Parathyroid adenoma (tissue), 2 donors: ENCODE data around the gene AGBL1.

Experiments used
- H2AFZ ChIP-seq: fragments of 300-600 bp; sonication (generic); one replicate; pipeline ENCODE4 v1.7.0; 2017; ENCODE audit warnings: antibody characterized with exemption, mild to moderate bottlenecking
- H3K27ac ChIP-seq: fragments of 300-600 bp; sonication (generic); one replicate; pipeline ENCODE4 v1.7.0; 2017
- H3K27me3 ChIP-seq: fragments of 300-600 bp; sonication (generic); one replicate; pipeline ENCODE4 v1.7.0; 2017; ENCODE audit warnings: low read length; ENCODE audit not compliant: control insufficient read depth, insufficient read depth
- H3K36me3 ChIP-seq: fragments of 300-600 bp; sonication (generic); one replicate; pipeline ENCODE4 v1.7.0; 2017; ENCODE audit warnings: low read length; ENCODE audit not compliant: control insufficient read depth, insufficient read depth
- H3K4me1 ChIP-seq: fragments of 300-600 bp; sonication (generic); one replicate; pipeline ENCODE4 v1.7.0; 2017; ENCODE audit warnings: control low read depth
- H3K4me2 ChIP-seq: fragments of 300-600 bp; sonication (generic); one replicate; pipeline ENCODE4 v1.7.0; 2017; ENCODE audit warnings: low read length
- H3K4me3 ChIP-seq: fragments of 300-600 bp; sonication (generic); one replicate; pipeline ENCODE4 v1.7.0; 2017; ENCODE audit warnings: low read depth, low read length
- H3K79me2 ChIP-seq: fragments of 300-600 bp; sonication (generic); one replicate; pipeline ENCODE4 v1.7.0; 2017; ENCODE audit warnings: control low read depth
- H3K9ac ChIP-seq: fragments of 300-600 bp; sonication (generic); one replicate; pipeline ENCODE4 v1.7.0; 2017; ENCODE audit warnings: mild to moderate bottlenecking
- H3K9me3 ChIP-seq: fragments of 300-600 bp; sonication (generic); one replicate; pipeline ENCODE4 v1.7.0; 2017; ENCODE audit warnings: low read length; ENCODE audit not compliant: control insufficient read depth
- CTCF ChIP-seq: fragments of 300-600 bp; sonication (generic); IDR thresholded peaks from one replicate; pipeline ENCODE4 v1.7.0; 2017; ENCODE audit warnings: antibody characterized with exemption, mild to moderate bottlenecking
- donor health status: primary hyperparathyroidism.

AGBL1 gene

GRCh38 chr15:86311568-86312280 lies 232.1 kb downstream of the AGBL1 start:
- Histone ChIP-seq H3K4me2 (no peak overlapping the region), H3K27ac (no peak overlapping the region), H3K4me1 (no peaks in the 10 kb centered on the region), H3K36me3 (no peaks in the 10 kb centered on the region), H3K4me3 (no peak overlapping the region), H3K27me3 (no peaks in the 10 kb centered on the region), H3K79me2 (no peaks in the 10 kb centered on the region), H3K9ac (no peak overlapping the region), H3K9me3 (no peaks in the 10 kb centered on the region), H2AFZ (no peak overlapping the region)
- TF ChIP-seq CTCF: no peak

- H3K79me2 ChIP-seq: no peaks in the 10 kb centered on the region
- H3K4me1 ChIP-seq: no peaks in the 10 kb centered on the region
- H3K4me3 ChIP-seq: no peak overlapping the region
- H3K9ac ChIP-seq: no peak overlapping the region
- no peaks in the 10 kb centered on the region for H3K9me3 ChIP-seq
- TF ChIP-seq CTCF: no peak
- no peak overlapping the region for H3K4me2 ChIP-seq
- H3K27ac ChIP-seq: no peak overlapping the region
- no peaks in the 10 kb centered on the region for H3K36me3 ChIP-seq
- no peaks in the 10 kb centered on the region for H3K27me3 ChIP-seq
- no peak overlapping the region for H2AFZ ChIP-seq
Observed at GRCh38 chr15:86312486-86312885, 232.8 kb downstream of the AGBL1 start.

- no peak overlapping the region for H2AFZ ChIP-seq
- no peaks in the 10 kb centered on the region for H3K36me3 ChIP-seq
- no peaks in the 10 kb centered on the region for H3K79me2 ChIP-seq
- H3K27me3 ChIP-seq: no peaks in the 10 kb centered on the region
- no peak overlapping the region for H3K4me2 ChIP-seq
- H3K4me3 ChIP-seq: no peak overlapping the region
- H3K4me1 ChIP-seq: no peaks in the 10 kb centered on the region
- no peaks in the 10 kb centered on the region for H3K9me3 ChIP-seq
- H3K9ac ChIP-seq: no peak overlapping the region
- TF ChIP-seq CTCF: no peak
- H3K27ac ChIP-seq: no peak overlapping the region
Observed at GRCh38 chr15:86316216-86316615, 236.5 kb downstream of the AGBL1 start.

GRCh38 chr15:86316726-86317383 lies 237.2 kb downstream of the AGBL1 start:
- Histone ChIP-seq H3K4me2 (no peak overlapping the region), H3K9ac (no peak overlapping the region), H2AFZ (no peak overlapping the region), H3K79me2 (no peaks in the 10 kb centered on the region), H3K9me3 (no peaks in the 10 kb centered on the region), H3K27ac (no peak overlapping the region), H3K27me3 (no peaks in the 10 kb centered on the region), H3K36me3 (no peaks in the 10 kb centered on the region), H3K4me3 (no peak overlapping the region), H3K4me1 (no peaks in the 10 kb centered on the region)
- no peak for TF ChIP-seq CTCF

- Histone ChIP-seq H3K4me2 (no peak overlapping the region), H2AFZ (no peak overlapping the region), H3K4me1 (no peaks in the 10 kb centered on the region), H3K9me3 (no peaks in the 10 kb centered on the region), H3K36me3 (no peaks in the 10 kb centered on the region), H3K4me3 (no peak overlapping the region), H3K79me2 (no peaks in the 10 kb centered on the region), H3K9ac (no peak overlapping the region), H3K27me3 (no peaks in the 10 kb centered on the region), H3K27ac (no peak overlapping the region)
- TF ChIP-seq CTCF: no peak
Observed at GRCh38 chr15:86317384-86317740, 237.7 kb downstream of the AGBL1 start.
